ENCODE results near the gene SNRK. TPM values are rescaled to one million over a fixed set of nuclear protein-coding genes. Genes with fewer than 3 reads are reported as not detected.

The SNRK gene
- total RNA-seq, 1 experiment from 2014 or later = 9.7 TPM

- no peaks in the 10 kb centered on the region for H3K36me3 ChIP-seq (replicated peaks; ENCODE audit: control insufficient read depth, insufficient read depth, low read length)
- no peaks in the 10 kb centered on the region for H3K27me3 ChIP-seq (ENCODE audit: control insufficient read depth, insufficient read depth, low read length)
- H3K4me3 ChIP-seq (ENCODE audit: insufficient read depth, low read depth, low read length) = no peak overlapping the region
- DNase-seq = no peak
Measured at GRCh38 chr3:43307226-43307625, 20.9 kb downstream of the SNRK start.

GRCh38 chr3:43307649-43308048 lies 21.3 kb downstream of the SNRK start:
- Histone ChIP-seq H3K27me3 (ENCODE audit: control insufficient read depth, insufficient read depth, low read length) (no peaks in the 10 kb centered on the region), H3K4me3 (ENCODE audit: insufficient read depth, low read depth, low read length) (no peak overlapping the region), H3K36me3 (replicated peaks; ENCODE audit: control insufficient read depth, insufficient read depth, low read length) (no peaks in the 10 kb centered on the region)
- no peak for DNase-seq

GRCh38 chr3:43309372-43310305 lies 23.3 kb downstream of the SNRK start:
- Histone ChIP-seq H3K27me3 (ENCODE audit: control insufficient read depth, insufficient read depth, low read length) (no peaks in the 10 kb centered on the region), H3K36me3 (replicated peaks; ENCODE audit: control insufficient read depth, insufficient read depth, low read length) (no peaks in the 10 kb centered on the region), H3K4me3 (ENCODE audit: insufficient read depth, low read depth, low read length) (no peak overlapping the region)
- DNase-seq = no peak

GRCh38 chr3:43316783-43317460 lies 30.6 kb downstream of the SNRK start:
- DNase-seq = no peak
- Histone ChIP-seq H3K27me3 (ENCODE audit: control insufficient read depth, insufficient read depth, low read length) (no peaks in the 10 kb centered on the region), H3K36me3 (replicated peaks; ENCODE audit: control insufficient read depth, insufficient read depth, low read length) (no peaks in the 10 kb centered on the region), H3K4me3 (ENCODE audit: insufficient read depth, low read depth, low read length) (no peak overlapping the region)

- DNase-seq = no peak
- H3K27me3 ChIP-seq (ENCODE audit: control insufficient read depth, insufficient read depth, low read length) = no peaks in the 10 kb centered on the region
- no peaks in the 10 kb centered on the region for H3K36me3 ChIP-seq (replicated peaks; ENCODE audit: control insufficient read depth, insufficient read depth, low read length)
Measured at GRCh38 chr3:43317461-43318316, 31.3 kb downstream of the SNRK start.

GRCh38 chr3:43319376-43319775 lies 33.0 kb downstream of the SNRK start:
- no peak overlapping the region for H3K4me3 ChIP-seq (ENCODE audit: insufficient read depth, low read depth, low read length)
- no peak for DNase-seq
- H3K27me3 ChIP-seq (ENCODE audit: control insufficient read depth, insufficient read depth, low read length) = no peaks in the 10 kb centered on the region
- no peaks in the 10 kb centered on the region for H3K36me3 ChIP-seq (replicated peaks; ENCODE audit: control insufficient read depth, insufficient read depth, low read length)

More at GRCh38 chr3:43317461-43318316, 31.3 kb downstream of the SNRK start:
- H3K4me3 ChIP-seq (ENCODE audit: insufficient read depth, low read depth, low read length) = no peak overlapping the region

GRCh38 chr3:43319794-43320193 lies 33.5 kb downstream of the SNRK start:
- H3K27me3 ChIP-seq (ENCODE audit: control insufficient read depth, insufficient read depth, low read length) = no peaks in the 10 kb centered on the region
- H3K36me3 ChIP-seq (replicated peaks; ENCODE audit: control insufficient read depth, insufficient read depth, low read length) = no peaks in the 10 kb centered on the region
- no peak for DNase-seq
- no peak overlapping the region for H3K4me3 ChIP-seq (ENCODE audit: insufficient read depth, low read depth, low read length)

GRCh38 chr3:43320288-43320687 lies 33.9 kb downstream of the SNRK start:
- no peaks in the 10 kb centered on the region for H3K27me3 ChIP-seq (ENCODE audit: control insufficient read depth, insufficient read depth, low read length)
- no peak for DNase-seq
- no peak overlapping the region for H3K4me3 ChIP-seq (ENCODE audit: insufficient read depth, low read depth, low read length)
- no peaks in the 10 kb centered on the region for H3K36me3 ChIP-seq (replicated peaks; ENCODE audit: control insufficient read depth, insufficient read depth, low read length)

GRCh38 chr3:43323541-43323940 lies 37.2 kb downstream of the SNRK start:
- no peaks in the 10 kb centered on the region for H3K36me3 ChIP-seq (replicated peaks; ENCODE audit: control insufficient read depth, insufficient read depth, low read length)
- no peaks in the 10 kb centered on the region for H3K27me3 ChIP-seq (ENCODE audit: control insufficient read depth, insufficient read depth, low read length)
- no peak overlapping the region for H3K4me3 ChIP-seq (ENCODE audit: insufficient read depth, low read depth, low read length)
- no peak for DNase-seq

GRCh38 chr3:43326891-43327581 lies 40.7 kb downstream of the SNRK start:
- no peak for DNase-seq
- no peaks in the 10 kb centered on the region for H3K27me3 ChIP-seq (ENCODE audit: control insufficient read depth, insufficient read depth, low read length)
- no peaks in the 10 kb centered on the region for H3K36me3 ChIP-seq (replicated peaks; ENCODE audit: control insufficient read depth, insufficient read depth, low read length)
- no peak overlapping the region for H3K4me3 ChIP-seq (ENCODE audit: insufficient read depth, low read depth, low read length)

- H3K27me3 ChIP-seq (ENCODE audit: control insufficient read depth, insufficient read depth, low read length) = no peaks in the 10 kb centered on the region
- H3K4me3 ChIP-seq (ENCODE audit: insufficient read depth, low read depth, low read length) = no peak overlapping the region
- no peak for DNase-seq
- H3K36me3 ChIP-seq (replicated peaks; ENCODE audit: control insufficient read depth, insufficient read depth, low read length) = no peaks in the 10 kb centered on the region
Measured at GRCh38 chr3:43327582-43327979, 41.2 kb downstream of the SNRK start.

GRCh38 chr3:43328653-43329052 lies 42.3 kb downstream of the SNRK start:
- Histone ChIP-seq H3K27me3 (ENCODE audit: control insufficient read depth, insufficient read depth, low read length) (no peaks in the 10 kb centered on the region), H3K4me3 (ENCODE audit: insufficient read depth, low read depth, low read length) (no peak overlapping the region), H3K36me3 (replicated peaks; ENCODE audit: control insufficient read depth, insufficient read depth, low read length) (no peaks in the 10 kb centered on the region)
- no peak for DNase-seq

- no peaks in the 10 kb centered on the region for H3K27me3 ChIP-seq (ENCODE audit: control insufficient read depth, insufficient read depth, low read length)
- DNase-seq = no peak
- H3K36me3 ChIP-seq (replicated peaks; ENCODE audit: control insufficient read depth, insufficient read depth, low read length) = no peaks in the 10 kb centered on the region
- H3K4me3 ChIP-seq (ENCODE audit: insufficient read depth, low read depth, low read length) = no peak overlapping the region
Measured at GRCh38 chr3:43330981-43331380, 44.6 kb downstream of the SNRK start.

GRCh38 chr3:43331381-43331780 lies 45.0 kb downstream of the SNRK start:
- DNase-seq = no peak
- no peaks in the 10 kb centered on the region for H3K27me3 ChIP-seq (ENCODE audit: control insufficient read depth, insufficient read depth, low read length)
- H3K36me3 ChIP-seq (replicated peaks; ENCODE audit: control insufficient read depth, insufficient read depth, low read length) = no peaks in the 10 kb centered on the region

More at GRCh38 chr3:43331381-43331780, 45.0 kb downstream of the SNRK start:
- no peak overlapping the region for H3K4me3 ChIP-seq (ENCODE audit: insufficient read depth, low read depth, low read length)
